Effector memory CD4-positive, alpha-beta T cell (primary cell): ENCODE data around the gene BST2.

Experiments
- DNase-seq, 3 donors: peaks; one replicate each; pipeline ENCODE4 v3.0.0-alpha.2; 2020
- H3K27ac ChIP-seq: 2 replicates; pipeline ENCODE4 v1.7.0; 2013; ENCODE audit warnings: mild to moderate bottlenecking, low read length, moderate library complexity; ENCODE audit not compliant: insufficient read depth, poor library complexity, severe bottlenecking
- H3K27me3 ChIP-seq: replicated peaks from 2 replicates; pipeline ENCODE4 v1.7.0; 2013; ENCODE audit warnings: mild to moderate bottlenecking, low read length; ENCODE audit not compliant: insufficient read depth, control insufficient read depth, poor library complexity, severe bottlenecking
- H3K36me3 ChIP-seq: 2 replicates; pipeline ENCODE4 v1.7.0; 2013; ENCODE audit warnings: mild to moderate bottlenecking, low read length, moderate library complexity; ENCODE audit not compliant: control insufficient read depth, insufficient read depth
- H3K4me1 ChIP-seq: 2 replicates; pipeline ENCODE4 v1.7.0; 2013; ENCODE audit warnings: low read length, mild to moderate bottlenecking; ENCODE audit not compliant: control insufficient read depth, insufficient read depth, poor library complexity, severe bottlenecking
- H3K4me3 ChIP-seq: 2 replicates; pipeline ENCODE4 v1.7.0; 2013; ENCODE audit warnings: low read length, low read depth, mild to moderate bottlenecking; ENCODE audit not compliant: insufficient read depth, poor library complexity, severe bottlenecking
- H3K9me3 ChIP-seq: 2 replicates; pipeline ENCODE4 v1.7.0; 2013; ENCODE audit warnings: mild to moderate bottlenecking, low read length, moderate library complexity; ENCODE audit not compliant: control insufficient read depth

BST2 gene

DNA sequence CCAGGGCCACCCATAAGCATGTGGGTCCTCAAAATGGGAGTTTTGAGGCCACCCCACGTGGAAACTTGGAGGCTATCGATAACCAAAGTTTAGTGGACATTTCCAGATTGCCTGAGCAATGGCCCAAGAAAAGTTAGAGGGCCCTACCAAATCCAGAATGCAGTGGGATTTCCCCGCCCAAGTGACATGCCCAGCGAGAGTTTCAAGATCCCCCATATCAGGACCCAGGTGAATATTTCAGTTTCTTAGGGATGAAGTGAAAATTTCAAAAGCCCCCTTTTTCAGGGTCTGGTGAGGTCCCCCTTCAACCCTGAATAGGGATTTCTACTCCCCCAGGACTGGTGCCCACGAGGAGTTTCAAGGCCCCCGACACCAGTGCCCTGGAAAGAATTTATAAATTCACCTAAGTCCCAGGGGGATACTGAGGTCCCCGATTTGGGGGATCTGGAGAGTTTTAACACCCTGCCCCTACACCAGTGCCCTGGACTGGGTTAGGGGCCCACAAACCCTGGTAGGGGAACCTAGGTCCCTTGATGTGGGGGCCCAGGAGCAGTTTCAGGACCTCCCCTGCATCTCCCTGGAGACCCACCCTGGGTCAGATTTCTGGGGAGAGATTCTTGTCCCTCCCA lies 695 bp downstream of the BST2 start:
- DNase-seq = no peak
- Histone ChIP-seq H3K9me3 (no peaks in the 10 kb centered on the region), H3K36me3 (peaks cover 4% of the 10 kb centered on the region), H3K27me3 (no peaks in the 10 kb centered on the region), H3K4me1 (peaks cover 27% of the 10 kb centered on the region), H3K27ac (peak overlapping the region; percentile 78), H3K4me3 (peak overlapping the region; percentile 73)

DNA sequence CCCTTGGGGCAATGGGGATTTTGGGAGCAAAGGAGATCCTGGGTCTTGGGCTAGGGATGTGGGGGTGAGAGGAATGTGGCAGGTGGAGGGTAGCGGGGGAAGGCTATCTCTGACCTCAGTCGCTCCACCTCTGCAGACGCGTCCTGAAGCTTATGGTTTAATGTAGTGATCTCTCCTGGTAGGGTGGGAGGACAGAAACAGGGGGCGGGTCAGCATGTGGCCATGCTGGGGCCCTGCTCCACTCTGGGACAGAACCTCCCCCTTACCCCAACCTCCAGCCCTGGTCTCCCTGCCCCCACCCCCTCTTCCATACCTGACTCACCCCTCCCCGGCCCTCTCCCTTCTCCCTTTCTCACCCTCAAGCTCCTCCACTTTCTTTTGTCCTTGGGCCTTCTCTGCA lies 1.4 kb downstream of the BST2 start:
- Histone ChIP-seq H3K9me3 (no peaks in the 10 kb centered on the region), H3K27me3 (no peaks in the 10 kb centered on the region), H3K27ac (peak overlapping the region; percentile 14), H3K4me1 (peaks cover 27% of the 10 kb centered on the region), H3K36me3 (peaks cover 4% of the 10 kb centered on the region), H3K4me3 (peak overlapping the region; percentile 73)
- no peak for DNase-seq

DNA sequence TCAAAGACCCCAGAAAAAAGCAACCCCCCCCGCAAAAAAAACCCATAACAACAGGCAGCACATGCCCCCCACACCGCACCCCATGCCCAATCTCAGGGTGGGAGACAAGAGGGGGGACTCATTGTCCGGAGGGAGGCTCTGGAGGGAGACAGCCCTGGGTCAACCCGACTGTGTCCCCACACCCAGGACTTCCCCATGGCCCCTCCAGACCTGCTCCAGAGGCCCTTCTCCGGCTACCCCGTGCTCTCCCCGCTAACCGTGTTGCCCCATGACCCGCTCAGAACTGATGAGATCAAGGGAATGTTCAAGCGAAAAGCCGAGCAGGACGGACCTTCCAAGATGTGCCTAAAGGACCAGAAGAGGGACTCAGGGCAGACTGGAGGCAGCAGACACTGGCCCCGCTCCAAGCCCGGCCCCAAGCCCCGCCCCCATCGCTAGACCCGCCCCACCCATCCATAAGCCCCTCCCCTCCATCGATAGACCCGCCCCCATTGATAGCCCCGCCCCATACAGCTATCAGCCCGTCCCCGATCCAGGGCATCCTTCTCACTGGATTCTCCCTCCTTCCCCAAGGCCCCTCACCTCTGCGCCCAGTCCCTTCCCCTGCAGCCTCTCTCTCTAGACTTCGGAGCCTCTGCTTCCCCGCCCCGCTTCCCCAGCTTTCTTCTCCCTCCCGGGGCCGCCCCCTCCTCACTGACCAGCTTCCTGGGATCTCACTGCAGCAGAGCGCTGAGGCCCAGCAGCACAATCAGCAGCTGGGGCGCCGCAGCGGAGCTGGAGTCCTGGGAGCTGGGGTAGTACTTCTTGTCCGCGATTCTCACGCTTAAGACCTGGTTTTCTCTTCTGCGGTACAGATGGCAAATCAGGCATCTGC lies 2.2 kb downstream of the BST2 start:
- DNase-seq = peak in 2 of 3 donors; percentile 26 to 41
- Histone ChIP-seq H3K4me1 (peaks cover 27% of the 10 kb centered on the region), H3K36me3 (peaks cover 4% of the 10 kb centered on the region), H3K4me3 (peak overlapping the region; percentile 73), H3K27me3 (no peaks in the 10 kb centered on the region), H3K9me3 (no peaks in the 10 kb centered on the region), H3K27ac (peak overlapping the region; percentile 37)

DNA sequence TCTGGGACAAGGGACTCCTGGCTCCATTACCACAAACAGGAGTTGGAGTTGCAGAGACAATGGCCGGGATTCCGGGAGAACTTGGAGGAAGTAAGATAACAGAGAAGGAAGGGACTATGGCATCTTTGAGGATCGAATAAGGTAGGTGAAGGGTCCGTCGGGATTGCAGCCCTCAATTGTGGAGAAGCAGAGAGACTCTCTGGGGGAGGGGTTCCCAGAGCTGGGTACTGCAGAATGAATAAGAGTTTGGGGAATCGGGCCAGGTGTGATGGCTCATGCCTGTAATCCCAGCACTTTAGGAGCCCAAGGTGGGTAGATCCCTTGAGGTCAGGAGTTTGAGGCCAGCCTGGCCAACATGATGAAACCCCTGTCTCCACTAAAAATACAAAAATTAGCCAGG lies 3.8 kb downstream of the BST2 start:
- no peaks in the 10 kb centered on the region for H3K27me3 ChIP-seq
- peaks cover 4% of the 10 kb centered on the region for H3K36me3 ChIP-seq
- H3K9me3 ChIP-seq = no peaks in the 10 kb centered on the region
- no peak for DNase-seq
- no peak overlapping the region for H3K4me3 ChIP-seq
- H3K4me1 ChIP-seq = peaks cover 21% of the 10 kb centered on the region
- no peak overlapping the region for H3K27ac ChIP-seq

DNA sequence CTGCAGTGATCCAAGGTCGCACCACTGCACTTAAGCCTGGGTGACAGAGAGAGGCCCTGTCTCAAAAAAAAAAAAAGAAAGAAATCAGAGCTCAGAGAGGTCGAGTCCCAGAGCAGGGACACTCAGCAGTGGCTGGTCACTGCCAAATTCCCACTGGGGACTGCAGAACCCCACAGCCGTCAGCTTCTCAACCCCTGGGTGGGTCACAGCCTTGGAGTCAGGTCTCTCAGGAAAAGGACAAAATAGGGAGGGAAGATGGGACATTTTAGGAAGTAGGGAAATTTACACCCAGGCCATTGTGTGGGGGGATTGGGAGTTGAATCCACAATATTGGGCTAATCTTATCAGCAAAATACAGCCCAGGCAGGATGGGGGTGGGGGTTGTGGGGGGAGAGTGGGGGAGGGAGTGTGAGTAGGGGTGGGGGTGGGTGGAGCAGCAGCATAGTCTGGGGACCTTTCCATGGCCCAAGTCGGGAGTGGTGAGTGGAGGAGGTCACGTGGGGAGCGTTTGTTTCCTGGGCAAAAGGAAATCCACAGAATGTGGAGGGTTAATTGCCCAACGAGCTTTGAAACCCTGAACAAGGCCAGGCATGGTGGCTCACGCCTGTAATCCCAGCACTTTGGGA lies 6.4 kb downstream of the BST2 start:
- Histone ChIP-seq H3K27ac (no peak overlapping the region), H3K9me3 (no peaks in the 10 kb centered on the region), H3K4me3 (no peak overlapping the region), H3K36me3 (peaks cover 4% of the 10 kb centered on the region), H3K27me3 (no peaks in the 10 kb centered on the region), H3K4me1 (peaks cover 12% of the 10 kb centered on the region)
- no peak for DNase-seq

DNA sequence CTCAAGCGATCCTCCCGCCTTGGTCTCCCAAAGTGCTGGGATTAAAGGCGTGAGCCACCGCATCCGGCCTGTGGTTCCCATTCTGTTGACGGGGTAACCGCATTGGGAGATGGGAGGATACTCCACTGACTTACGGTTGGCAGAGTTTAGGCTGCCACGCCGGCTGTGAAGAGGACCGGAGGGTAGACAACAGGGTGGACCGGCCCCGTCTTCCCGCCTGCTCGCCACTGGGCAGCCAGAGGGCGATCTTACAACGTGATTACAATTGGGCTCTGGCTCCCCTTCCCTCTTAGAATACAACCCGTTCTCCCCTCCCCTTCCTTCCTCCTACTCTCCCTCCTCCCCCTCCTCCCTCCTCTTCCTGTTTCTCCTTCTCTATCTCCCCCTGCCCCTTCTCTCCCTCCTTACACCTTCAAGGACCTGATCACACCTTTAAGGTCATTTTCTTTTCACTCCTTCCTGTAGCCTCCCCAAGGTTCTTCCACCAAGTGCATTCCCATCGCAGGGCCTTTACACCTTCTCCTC lies 10.5 kb downstream of the BST2 start:
- no peak overlapping the region for H3K27ac ChIP-seq
- H3K27me3 ChIP-seq = no peaks in the 10 kb centered on the region
- H3K4me3 ChIP-seq = no peak overlapping the region

DNA sequence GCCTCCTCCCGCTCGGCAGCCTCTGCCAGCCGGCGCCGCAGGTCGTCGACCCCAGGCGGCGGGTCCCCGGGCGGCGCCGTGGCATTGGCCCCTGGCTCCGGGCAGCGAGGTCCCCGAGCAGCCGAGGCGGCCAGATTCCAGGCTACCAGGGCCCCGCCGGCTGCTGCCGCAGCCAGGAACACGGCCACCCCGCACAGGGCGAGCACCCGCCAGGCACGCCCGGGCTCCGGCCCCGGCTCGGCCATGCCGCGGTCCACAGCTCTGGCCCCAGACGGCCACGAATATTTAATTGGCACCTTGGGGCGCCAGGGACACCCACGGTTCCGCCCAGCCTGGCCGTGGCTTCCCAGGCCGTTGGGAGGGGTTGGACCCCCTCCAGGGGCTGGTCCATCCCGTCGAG lies 11.5 kb downstream of the BST2 start, which contains the start of gene CCDC194:
CCDC194 (minus strand) TSS at position 283 of the 400 bp plus-strand sequence; CDS start at position 245, 38 bp downstream.
- H3K36me3 ChIP-seq = no peaks in the 10 kb centered on the region
- no peak for DNase-seq
- H3K4me3 ChIP-seq = no peak within 1 kb of the TSS
- no peaks in the 10 kb centered on the region for H3K27me3 ChIP-seq
- no peak within 1 kb of the TSS for H3K27ac ChIP-seq
- peaks cover 21% of the 10 kb centered on the region for H3K4me1 ChIP-seq
- H3K9me3 ChIP-seq = no peaks in the 10 kb centered on the region

More for the DNA sequence above, 10.5 kb downstream of the BST2 start:
- H3K36me3 ChIP-seq = no peaks in the 10 kb centered on the region
- peak in 1 of 3 donors; percentile 23 for DNase-seq
- H3K4me1 ChIP-seq = peaks cover 21% of the 10 kb centered on the region
- H3K9me3 ChIP-seq = no peaks in the 10 kb centered on the region

DNA sequence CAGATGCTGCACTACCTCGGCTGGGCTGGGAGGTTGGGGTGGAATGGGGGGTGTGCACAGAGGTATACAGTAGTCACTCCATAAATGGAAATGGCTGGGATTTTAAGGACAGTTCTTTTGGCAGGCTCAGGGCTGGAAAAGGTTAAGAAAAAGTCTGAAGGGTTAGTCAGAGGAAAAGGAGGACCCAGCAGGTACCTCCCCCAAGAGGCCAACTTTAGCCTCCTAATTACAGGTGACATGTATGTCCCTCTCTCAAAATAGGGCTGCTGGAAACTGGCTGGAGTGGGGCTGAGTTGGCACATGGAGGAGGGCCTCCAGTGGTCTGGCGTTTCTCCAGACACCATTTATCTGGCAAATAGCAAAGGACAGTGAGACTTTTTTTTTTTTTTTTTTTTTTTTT lies 12.4 kb downstream of the BST2 start:
- peaks cover 21% of the 10 kb centered on the region for H3K4me1 ChIP-seq
- H3K4me3 ChIP-seq = no peak overlapping the region
- DNase-seq = no peak
- H3K36me3 ChIP-seq = no peaks in the 10 kb centered on the region
- H3K9me3 ChIP-seq = no peaks in the 10 kb centered on the region
- no peak overlapping the region for H3K27ac ChIP-seq
- no peaks in the 10 kb centered on the region for H3K27me3 ChIP-seq

DNA sequence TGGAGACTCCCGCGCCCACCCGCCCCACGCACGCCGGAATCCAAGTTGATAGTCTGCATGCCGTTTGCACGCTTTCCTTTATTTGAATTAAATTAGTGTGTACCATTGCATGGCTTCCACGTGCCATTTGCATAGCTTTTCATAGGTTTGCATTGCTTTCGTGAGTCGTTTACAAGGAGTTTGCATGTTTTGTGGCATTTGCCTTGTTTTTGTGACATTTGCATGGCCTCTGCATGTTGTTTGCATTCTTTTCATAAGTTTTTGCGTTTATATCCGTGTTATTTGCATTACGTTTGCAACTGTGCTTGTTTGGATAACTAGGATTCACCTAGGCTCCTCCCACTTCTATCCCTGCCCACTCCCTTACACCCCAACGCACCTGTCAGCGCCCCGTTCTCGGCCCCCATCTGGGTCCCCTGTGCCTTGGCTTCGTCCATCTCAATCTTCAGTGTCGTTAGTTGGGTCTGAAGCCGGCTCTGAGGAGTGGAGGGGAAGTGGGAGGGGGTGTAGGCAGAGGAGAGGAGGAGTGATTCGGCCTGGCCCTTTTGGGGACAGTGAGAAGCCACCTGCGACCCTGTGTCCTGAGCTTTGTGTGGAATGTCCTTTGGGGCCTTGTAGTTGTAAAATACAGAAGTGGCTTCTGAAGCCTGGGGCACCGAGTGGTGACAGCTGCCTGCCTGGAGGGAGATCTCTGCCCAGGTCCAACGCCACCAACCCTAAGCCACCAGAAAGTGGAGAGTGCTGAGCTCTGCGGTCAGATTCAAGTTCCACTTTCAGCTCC lies 13.9 kb downstream of the BST2 start:
- Histone ChIP-seq H3K27ac (no peak overlapping the region), H3K4me3 (peak overlapping the region; percentile 14), H3K27me3 (no peaks in the 10 kb centered on the region), H3K9me3 (no peaks in the 10 kb centered on the region), H3K36me3 (no peaks in the 10 kb centered on the region), H3K4me1 (peaks cover 21% of the 10 kb centered on the region)
- DNase-seq = no peak
